GM18499 (cell line): ENCODE data around the gene PALM.

Source experiments
- ATAC-seq: cut with Tn5 transposase; IDR thresholded peaks from one replicate; pipeline ENCODE4 v1.9.1; 2021; ENCODE audit warnings: moderate number of reproducible peaks; ENCODE audit not compliant: insufficient read depth, unreplicated experiment

PALM gene

GRCh38 chr19:795691-796581 lies 87.2 kb downstream of the PALM start:
- no peak for ATAC-seq

- ATAC-seq, result peak; percentile 61
These were observed 88.2 kb downstream of the PALM start, which contains the start of gene PTBP1 for GRCh38 chr19:796692-797527. Gene PTBP1 (plus strand): TSS chr19:797452. CDS start chr19:797498, 46 bp downstream.
